HG02610 (cell line): ENCODE data around the gene EZH2.
A peak's percentile ranks its signal among the peaks of the same experiment; 100 is the strongest.

Source experiments
- ATAC-seq: cut with Tn5 transposase; IDR thresholded peaks from one replicate; pipeline ENCODE4 v1.9.1; 2021; ENCODE audit warnings: mild to moderate bottlenecking, moderate library complexity; ENCODE audit not compliant: unreplicated experiment

The EZH2 gene

DNA sequence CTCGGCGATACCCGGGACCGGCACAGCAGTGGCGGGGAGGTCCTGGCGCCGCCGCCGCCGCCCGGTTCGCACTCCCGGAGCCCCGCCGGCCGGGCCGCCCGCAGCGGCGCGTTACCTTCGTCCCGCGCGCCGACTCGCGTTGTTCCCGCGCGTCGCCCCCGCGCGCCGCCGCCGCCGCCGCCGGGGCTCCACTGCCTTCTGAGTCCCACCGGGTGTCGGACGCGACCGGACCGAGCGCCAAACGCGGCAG, at the start of gene EZH2:
Gene EZH2 (minus strand): TSS at position 243 of the 250 bp plus-strand sequence. CDS start 36,993 bp downstream, outside the sequence.
- ATAC-seq, result peak; percentile 31

GRCh38 chr7:148931470-148931869, 47.4 kb upstream of the EZH2 start:
- no peak for ATAC-seq

DNA sequence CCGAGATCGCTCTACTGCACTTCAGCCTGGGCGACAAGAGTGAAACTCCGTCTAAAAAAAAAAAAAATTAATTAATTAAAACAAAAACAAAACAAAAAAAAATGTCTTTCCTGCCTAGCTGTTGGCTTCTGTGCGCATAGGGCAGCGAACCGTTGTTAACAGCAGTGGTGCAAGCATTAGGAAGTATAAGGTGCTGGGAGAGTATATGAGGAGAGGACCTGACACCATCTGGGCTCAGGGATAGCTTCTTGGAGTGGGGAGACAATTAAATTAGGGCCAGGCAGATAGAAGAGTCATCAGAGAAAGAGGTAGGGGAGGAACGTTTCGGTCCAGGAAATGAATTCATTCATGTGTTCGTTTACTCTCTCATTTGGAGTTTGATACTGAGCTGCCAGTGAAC, 46.2 kb upstream of the EZH2 start:
- ATAC-seq, result no peak

DNA sequence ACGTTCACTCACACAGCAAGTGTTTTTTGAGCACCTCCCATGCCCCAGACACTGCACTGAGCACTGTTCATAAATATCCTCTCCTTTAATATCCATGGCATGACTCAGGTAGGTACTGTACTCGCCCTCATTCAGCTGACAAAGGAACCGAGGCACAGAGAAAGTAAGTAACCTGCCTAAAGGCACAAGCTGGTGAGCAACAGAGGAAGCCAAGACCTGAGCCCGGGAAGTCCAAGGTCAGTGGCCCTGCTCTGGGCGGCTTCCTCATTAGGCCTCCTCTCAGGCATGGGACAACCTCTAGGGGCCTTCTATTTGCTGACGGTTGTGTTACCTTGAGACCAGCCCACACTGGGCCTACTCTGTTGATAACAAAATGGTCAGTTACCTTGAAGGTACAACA, 45.1 kb upstream of the EZH2 start:
- no peak for ATAC-seq

- no peak for ATAC-seq
Observed at GRCh38 chr7:148927123-148928045, 43.3 kb upstream of the EZH2 start.

DNA sequence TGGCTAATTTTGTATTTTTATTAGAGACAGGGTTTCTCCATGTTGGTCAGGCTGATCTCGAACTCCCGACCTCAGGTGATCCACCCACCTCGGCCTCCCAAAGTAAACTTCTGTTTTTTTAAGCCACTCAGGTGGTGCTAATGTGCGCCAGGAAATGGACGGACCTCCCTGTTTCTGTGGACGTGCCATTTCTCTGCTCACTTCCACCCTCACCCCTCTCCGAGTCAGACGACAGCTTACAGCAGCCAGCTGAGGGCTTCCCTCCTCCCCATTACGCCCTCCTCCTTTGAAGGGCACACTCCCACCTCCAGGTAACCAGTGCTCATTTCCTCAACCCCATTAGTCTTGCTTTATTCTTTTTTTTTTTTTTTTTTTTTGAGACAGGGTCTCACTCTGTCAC, 41.7 kb upstream of the EZH2 start:
- no peak for ATAC-seq

DNA sequence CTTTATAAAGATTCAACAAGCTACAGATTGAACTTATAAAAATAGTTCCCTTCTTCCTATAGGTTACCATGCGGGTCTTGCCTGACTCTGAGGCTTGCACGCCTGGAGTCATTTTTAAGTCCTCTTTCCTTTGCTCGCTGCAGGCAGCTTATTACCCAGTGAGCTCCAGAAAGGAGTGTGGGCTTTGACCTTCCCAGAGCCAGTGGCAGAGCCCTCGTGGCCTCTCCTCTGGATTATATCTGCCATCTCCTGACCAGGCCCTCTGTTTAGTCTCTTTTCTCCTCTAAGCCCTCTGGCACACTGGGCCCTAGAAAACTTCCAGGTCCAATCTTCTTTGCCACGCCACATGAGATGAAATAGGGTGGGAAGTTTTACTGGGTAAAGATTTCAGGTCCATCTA, 39.9 kb upstream of the EZH2 start:
- ATAC-seq, result no peak

DNA sequence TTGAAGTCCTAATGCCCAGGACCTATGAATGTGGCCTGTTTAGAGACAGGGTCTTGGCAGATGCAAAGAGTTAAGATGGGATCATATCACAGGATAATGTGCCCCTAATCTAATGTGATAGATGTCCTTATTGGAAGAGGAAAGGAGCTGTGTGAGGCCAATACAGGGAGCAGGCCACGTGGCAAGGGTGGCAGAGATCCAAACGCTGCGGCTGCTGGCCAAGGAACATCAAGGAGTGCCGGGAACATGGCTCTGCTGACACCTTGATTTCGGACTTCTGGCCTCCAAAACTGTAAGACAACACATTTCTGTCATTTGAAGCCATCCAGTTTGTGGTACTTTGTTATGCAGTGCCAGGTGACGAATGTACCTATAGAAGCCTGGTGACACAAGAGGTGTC, 37.7 kb upstream of the EZH2 start:
- ATAC-seq, result no peak

GRCh38 chr7:148921189-148921588, 37.1 kb upstream of the EZH2 start:
- ATAC-seq, result no peak

- no peak for ATAC-seq
Observed at GRCh38 chr7:148919859-148920258, 35.8 kb upstream of the EZH2 start.

DNA sequence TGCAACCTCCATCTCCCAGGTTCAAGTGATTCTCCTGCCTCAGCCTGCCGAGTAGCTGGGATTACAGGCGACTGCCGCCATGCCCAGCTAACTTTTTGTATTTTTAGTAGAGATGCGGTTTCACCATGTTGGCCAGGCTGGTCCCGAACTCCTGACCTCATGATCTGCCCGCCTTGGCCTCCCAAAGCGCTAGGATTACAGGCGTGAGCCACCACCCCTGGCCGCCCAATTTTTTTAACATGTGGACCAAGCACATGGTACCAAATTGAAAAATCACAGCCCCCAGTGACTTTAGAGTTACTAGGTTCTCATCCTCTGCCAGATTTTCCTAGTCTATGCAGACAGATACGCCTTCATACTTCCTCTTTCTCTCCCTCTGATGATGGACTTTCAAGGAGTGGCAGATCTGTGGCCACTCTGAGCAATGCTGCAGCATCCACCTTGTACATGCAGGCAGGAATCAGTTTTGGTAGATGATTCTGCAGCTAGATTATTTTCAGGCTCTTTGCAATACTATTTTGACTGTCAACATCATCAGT, 34.0 kb upstream of the EZH2 start:
- ATAC-seq, result no peak

- ATAC-seq, result no peak
Observed at GRCh38 chr7:148916186-148916585, 32.1 kb upstream of the EZH2 start.

DNA sequence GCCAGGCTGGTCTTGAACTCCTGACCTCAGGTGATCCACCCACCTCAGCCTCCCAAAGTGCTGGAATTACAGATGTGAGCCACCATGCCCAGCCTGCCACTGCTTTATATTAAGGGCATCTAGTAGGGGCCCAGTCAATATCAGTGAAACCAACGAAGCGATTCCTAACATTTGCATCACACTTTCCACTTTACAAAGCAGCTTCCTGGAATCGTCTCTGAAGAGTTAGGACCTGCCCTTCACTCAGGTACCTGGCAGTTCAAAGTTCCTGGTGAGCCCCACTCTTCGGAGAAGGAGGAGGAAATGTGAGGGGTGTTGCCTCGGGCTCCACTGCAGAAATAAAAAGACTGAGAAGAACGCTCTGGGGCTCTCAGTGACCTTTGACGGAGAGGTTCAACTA, 31.1 kb upstream of the EZH2 start:
- ATAC-seq, result no peak

DNA sequence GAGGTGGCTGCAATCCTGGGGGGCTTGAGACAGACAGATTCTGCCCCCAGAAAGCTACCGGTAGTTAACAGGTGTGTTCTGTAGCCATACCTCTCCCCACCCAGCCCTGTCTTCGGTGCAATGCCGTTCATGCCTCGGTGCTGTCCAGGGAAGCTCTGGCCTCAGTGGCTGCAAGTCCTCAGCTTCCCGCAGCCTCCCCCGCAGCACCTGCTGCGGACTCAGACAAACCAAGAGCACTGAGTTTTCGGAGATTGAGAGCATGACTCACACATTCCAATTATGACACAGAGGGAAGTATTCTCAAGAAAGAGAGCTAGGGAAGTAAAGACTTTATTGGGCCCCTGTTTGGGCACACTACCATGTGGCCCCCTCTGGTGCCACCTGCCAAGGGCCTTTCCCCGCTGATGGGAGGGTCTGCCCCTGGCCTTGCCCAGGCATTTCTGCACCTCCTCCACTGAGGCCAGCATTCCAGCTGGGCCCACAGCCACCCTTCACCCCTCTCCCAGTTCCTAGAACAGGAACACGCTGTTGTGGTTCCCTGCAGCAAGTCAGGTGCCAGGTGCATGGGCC, 30.2 kb upstream of the EZH2 start:
- ATAC-seq, result peak; percentile 63

DNA sequence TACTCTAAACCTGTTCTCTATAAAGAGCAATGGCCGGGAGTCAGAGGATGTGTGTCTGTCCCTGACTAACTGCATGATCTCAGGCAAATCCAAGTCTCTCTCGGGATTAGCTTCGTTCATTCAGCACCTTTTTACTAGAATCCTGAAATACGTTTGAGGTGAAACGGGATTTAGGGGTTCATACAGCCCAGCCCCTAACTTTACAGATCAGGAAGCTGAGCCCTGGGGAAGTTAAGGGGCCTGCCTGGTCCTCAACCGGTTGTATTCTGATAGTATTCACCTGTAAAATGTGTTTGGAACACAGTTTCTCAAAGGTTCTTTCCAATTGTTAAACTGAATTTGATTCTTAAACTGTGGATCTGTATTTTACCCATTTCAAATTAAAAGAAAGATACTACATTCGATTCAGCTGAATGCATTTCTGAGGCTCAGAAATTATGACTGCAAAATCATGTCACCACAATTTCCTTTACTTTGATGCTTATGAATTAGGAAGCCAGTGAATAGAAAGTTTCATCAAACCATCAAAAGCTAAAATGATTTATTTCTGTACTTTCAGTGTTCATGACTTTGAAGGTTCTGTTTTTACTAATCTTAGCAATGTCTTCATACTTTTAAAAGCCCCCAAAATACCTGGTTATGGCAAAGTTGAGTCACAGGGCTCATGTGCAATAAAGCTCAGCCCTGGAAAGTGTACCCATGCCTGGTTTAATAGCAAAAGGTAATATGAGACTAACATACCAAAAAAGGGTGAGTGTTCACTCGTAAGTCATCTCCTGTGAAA, 28.9 kb upstream of the EZH2 start:
- ATAC-seq, result peak; percentile 73

GRCh38 chr7:148912151-148912550, 28.1 kb upstream of the EZH2 start:
- no peak for ATAC-seq

- ATAC-seq, result no peak
Observed at GRCh38 chr7:148911626-148912025, 27.5 kb upstream of the EZH2 start.

GRCh38 chr7:148909568-148909967, 25.5 kb upstream of the EZH2 start:
- no peak for ATAC-seq

GRCh38 chr7:148906707-148907498, 22.8 kb upstream of the EZH2 start:
- no peak for ATAC-seq

DNA sequence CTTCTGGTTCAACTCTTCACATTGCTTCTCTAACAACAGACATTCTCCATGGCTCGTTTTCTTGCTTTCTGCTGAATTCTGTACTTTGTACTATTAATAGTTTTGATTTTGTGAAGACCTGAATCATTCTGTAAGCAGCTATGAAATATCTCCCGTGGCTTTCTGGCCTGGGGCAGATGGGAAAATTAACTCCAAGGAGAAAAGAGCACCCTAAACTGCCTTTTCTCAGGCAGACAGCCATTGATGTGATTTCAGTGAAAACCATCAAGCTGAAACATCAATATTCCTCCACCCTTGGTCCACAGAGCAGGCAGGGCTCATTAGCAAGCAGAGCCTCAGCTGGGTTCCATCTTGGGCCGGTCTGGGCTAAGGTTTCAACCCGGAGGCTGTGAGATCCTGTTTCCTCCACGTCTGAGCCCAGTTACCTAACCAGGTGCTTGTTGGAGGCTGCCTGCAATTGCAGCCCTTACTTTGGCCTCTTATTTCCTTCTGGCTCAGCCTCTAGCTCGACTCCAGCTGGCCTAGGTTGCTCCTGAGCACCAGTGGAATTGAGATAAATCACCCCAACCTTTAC, 21.1 kb upstream of the EZH2 start:
- ATAC-seq, result no peak

DNA sequence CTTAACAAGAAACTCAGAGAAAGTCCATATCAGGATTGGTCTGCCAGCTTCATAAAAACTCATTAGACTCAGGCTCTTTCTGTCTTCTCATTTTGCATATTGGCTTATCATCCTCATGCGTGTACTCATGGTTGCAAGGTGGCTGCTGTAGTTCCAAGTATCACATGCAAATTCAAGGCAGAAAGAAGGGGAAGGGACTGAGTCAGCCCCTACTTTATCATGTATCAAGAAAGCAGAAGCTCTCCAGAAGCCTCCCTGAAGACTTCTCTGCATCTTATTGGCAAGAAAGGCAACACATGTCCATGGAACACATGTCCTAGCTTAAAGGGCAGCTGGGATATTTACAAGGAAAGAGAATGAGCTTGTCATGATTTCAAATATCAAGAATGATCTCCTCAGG, 19.4 kb upstream of the EZH2 start:
- ATAC-seq, result no peak
